ENCODE results near the gene TNPO3.

- TF ChIP-seq EZH2 (IDR thresholded peaks at IDR 0.05; ENCODE audit: borderline replicate concordance, insufficient read depth, low read length, poor library complexity, severe bottlenecking) (no peak), CTCF (IDR thresholded peaks at IDR 0.05; ENCODE audit: poor library complexity, severe bottlenecking) (no peak), TAF1 (IDR thresholded peaks at IDR 0.05; ENCODE audit: low read depth) (no peak), RAD21 (conservative IDR thresholded peaks at IDR 0.05) (no peak)
Observed at GRCh38 chr7:128989961-128990360, 65.0 kb downstream of the TNPO3 start.

All from neural cell (in vitro differentiated cells).